ENCODE data around the gene ZBTB7B. TPM values are rescaled to one million over a fixed set of nuclear protein-coding genes. Genes with fewer than 3 reads are reported as not detected.

ZBTB7B gene
- total and polyA plus RNA-seq, 2 donors (not counting 1 experiment from before 2014, with no cell fraction given) = 55.7 to 67.3 TPM

DNA sequence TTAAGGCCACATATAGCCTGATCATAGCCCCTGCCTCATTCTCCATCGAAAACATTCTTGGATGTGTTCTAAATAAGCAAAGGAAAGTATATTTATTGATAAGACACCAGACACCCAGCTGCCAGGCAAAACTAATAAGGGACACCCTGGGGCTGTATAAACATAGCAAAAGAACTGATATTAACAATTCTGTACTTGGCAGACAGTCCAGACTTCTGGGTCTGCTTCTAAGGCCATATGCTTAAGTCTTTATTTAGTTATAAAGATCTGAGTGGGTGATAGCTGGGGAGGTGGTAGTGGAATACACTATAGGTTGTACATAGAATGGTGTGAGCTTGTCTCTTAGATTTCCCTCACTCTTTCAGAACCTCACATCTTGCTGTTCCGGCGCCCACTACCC is 24.2 kb upstream of the ZBTB7B start:
- no peak for DNase-seq
- Histone ChIP-seq H3K4me3 (ENCODE audit: control extremely low read depth in 1 of 5, extremely low read depth in 1 of 5, insufficient read depth in 1 of 5, low read depth in 2 of 5, low read length in 4 of 5) (no peak overlapping the region), H3K4me1 (ENCODE audit: control insufficient read depth in 2 of 2, insufficient read depth in 2 of 2, low read length in 2 of 2) (peaks cover 14 to 23% of the 10 kb centered on the region in 2 donors), H2AFZ (ENCODE audit: insufficient read depth, low read depth, low read length, poor library complexity, severe bottlenecking) (no peak overlapping the region), H3K9me3 (ENCODE audit: control extremely low read depth in 1 of 3, control insufficient read depth in 2 of 3, insufficient read depth in 1 of 3, low read length in 2 of 3) (no peaks in the 10 kb centered on the region), H3K79me2 (ENCODE audit: control insufficient read depth, insufficient read depth, low read length) (peaks cover 49% of the 10 kb centered on the region), H3K36me3 (replicated peaks in 1 of 2; ENCODE audit: control extremely low read depth in 1 of 2, control insufficient read depth in 1 of 2, extremely low read depth in 1 of 2, insufficient read depth in 2 of 2, low read length in 1 of 2) (peaks cover 4 to 5% of the 10 kb centered on the region in 2 experiments), H3K4me2 (replicated peaks; ENCODE audit: low read depth, low read length, poor library complexity, severe bottlenecking) (no peak overlapping the region), H3K27me3 (replicated peaks in 1 of 4; ENCODE audit: control extremely low read depth in 1 of 4, control insufficient read depth in 3 of 4, insufficient read depth in 4 of 4, low read length in 3 of 4) (no peaks in the 10 kb centered on the region), H3K9ac (ENCODE audit: low read length) (no peak overlapping the region), H3K27ac (ENCODE audit: low read length in 2 of 2) (no peak overlapping the region), H4K20me1 (ENCODE audit: control insufficient read depth, insufficient read depth, low read length, poor library complexity, severe bottlenecking) (peaks cover under 1% of the 10 kb centered on the region)
- TF ChIP-seq, protein P1, sequence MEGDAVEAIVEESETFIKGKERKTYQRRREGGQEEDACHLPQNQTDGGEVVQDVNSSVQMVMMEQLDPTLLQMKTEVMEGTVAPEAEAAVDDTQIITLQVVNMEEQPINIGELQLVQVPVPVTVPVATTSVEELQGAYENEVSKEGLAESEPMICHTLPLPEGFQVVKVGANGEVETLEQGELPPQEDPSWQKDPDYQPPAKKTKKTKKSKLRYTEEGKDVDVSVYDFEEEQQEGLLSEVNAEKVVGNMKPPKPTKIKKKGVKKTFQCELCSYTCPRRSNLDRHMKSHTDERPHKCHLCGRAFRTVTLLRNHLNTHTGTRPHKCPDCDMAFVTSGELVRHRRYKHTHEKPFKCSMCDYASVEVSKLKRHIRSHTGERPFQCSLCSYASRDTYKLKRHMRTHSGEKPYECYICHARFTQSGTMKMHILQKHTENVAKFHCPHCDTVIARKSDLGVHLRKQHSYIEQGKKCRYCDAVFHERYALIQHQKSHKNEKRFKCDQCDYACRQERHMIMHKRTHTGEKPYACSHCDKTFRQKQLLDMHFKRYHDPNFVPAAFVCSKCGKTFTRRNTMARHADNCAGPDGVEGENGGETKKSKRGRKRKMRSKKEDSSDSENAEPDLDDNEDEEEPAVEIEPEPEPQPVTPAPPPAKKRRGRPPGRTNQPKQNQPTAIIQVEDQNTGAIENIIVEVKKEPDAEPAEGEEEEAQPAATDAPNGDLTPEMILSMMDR (IDR thresholded peaks at IDR 0.05) = no peak
- TF ChIP-seq EZH2 (IDR thresholded peaks at IDR 0.05; ENCODE audit: borderline replicate concordance, insufficient read depth, low read depth, low read length, poor library complexity, severe bottlenecking) = no peak
- Mint-ChIP-seq H3K9me3 (ENCODE audit: insufficient read depth) (no peaks in the 10 kb centered on the region), H3K4me3 (no peak overlapping the region), H3K27ac (no peak overlapping the region), H3K27me3 (no peaks in the 10 kb centered on the region), H3K4me1 (peaks cover 5% of the 10 kb centered on the region)
- ChIA-PET CTCF (interaction anchor here (1.0 to 2.5 kb wide), 4 partner anchors 16 to 107 kb away, joined by 4 to 12 read pairs (median 6); partner anchors contain the start of gene LENEP), POLR2A (interaction anchor here (1.1 kb wide), 1 partner anchor 39 kb away, joined by 3 read pairs; no protein-coding TSS in a partner anchor)
- no peak for ATAC-seq (ENCODE audit: low read depth)
- intact Hi-C loops (cut with micrococcal nuclease) = no loop called here
- WGBS (ENCODE audit: insufficient coverage) = no CpG with 5 or more reads among the region's 3 CpGs

DNA sequence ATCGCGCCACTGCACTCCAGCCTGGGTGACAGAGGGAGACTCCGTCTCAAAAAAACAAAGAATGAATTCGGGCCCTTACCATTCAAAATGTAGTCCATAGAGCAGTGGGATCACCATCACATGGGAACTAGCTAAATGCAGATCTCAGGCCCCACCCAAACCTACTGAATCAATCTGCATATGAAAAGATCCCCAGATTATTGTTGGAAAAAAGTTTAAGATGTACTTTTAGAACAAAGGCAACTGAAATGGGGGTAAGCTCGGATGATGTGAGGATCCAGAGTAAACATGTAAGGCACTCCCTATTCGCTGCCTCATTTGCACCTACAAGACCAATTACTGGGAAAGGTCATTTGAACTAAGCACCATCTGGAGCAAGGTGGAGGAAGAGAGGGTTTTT is 20.3 kb upstream of the ZBTB7B start:
- no peak overlapping the region for H3K4me3 Mint-ChIP-seq

More for the DNA sequence above, 20.3 kb upstream of the ZBTB7B start:
- peaks cover 5 to 10% of the 10 kb centered on the region in 2 experiments for H3K36me3 ChIP-seq (replicated peaks in 1 of 2; ENCODE audit: control extremely low read depth in 1 of 2, control insufficient read depth in 1 of 2, extremely low read depth in 1 of 2, insufficient read depth in 2 of 2, low read length in 1 of 2)
- CTCF ChIA-PET = interaction anchor here (0.8 to 9.8 kb wide), 7 partner anchors 8 to 191 kb away, joined by 3 to 72 read pairs (median 16); partner anchors contain the start of genes CKS1B, KRTCAP2, PBXIP1 and PYGO2
- no peak for ATAC-seq (ENCODE audit: low read depth)
- H3K4me1 Mint-ChIP-seq = peaks cover 12% of the 10 kb centered on the region
- H3K9me3 Mint-ChIP-seq (ENCODE audit: insufficient read depth) = no peaks in the 10 kb centered on the region
- whole genome bisulfite sequencing (ENCODE audit: insufficient coverage) = 100% methylated on average over 1 of the region's 6 CpGs
- H3K9me3 ChIP-seq (ENCODE audit: control extremely low read depth in 1 of 3, control insufficient read depth in 2 of 3, insufficient read depth in 1 of 3, low read length in 2 of 3) = no peaks in the 10 kb centered on the region
- POLR2A ChIA-PET = interaction anchor here (1.7 kb wide), 1 partner anchor 16 kb away, joined by 9 read pairs; no protein-coding TSS in a partner anchor
- peaks cover 12% of the 10 kb centered on the region for H4K20me1 ChIP-seq (ENCODE audit: control insufficient read depth, insufficient read depth, low read length, poor library complexity, severe bottlenecking)
- H3K79me2 ChIP-seq (ENCODE audit: control insufficient read depth, insufficient read depth, low read length) = peaks cover 63% of the 10 kb centered on the region
- intact Hi-C loops (cut with micrococcal nuclease) = loop anchor here (2.0 kb wide), 2 partner anchors 34 to 68 kb away; partner anchors contain the start of gene ADAM15
- no peak for DNase-seq
- peak overlapping the region; percentile 87 for H3K4me2 ChIP-seq (replicated peaks; ENCODE audit: low read depth, low read length, poor library complexity, severe bottlenecking)
- H3K4me3 ChIP-seq (ENCODE audit: control extremely low read depth in 1 of 5, extremely low read depth in 1 of 5, insufficient read depth in 1 of 5, low read depth in 2 of 5, low read length in 4 of 5) = peak overlapping the region in 4 of 5 experiments; percentile 55 to 85 (median 74)
- H3K27me3 ChIP-seq (replicated peaks in 1 of 4; ENCODE audit: control extremely low read depth in 1 of 4, control insufficient read depth in 3 of 4, insufficient read depth in 4 of 4, low read length in 3 of 4) = no peaks in the 10 kb centered on the region
- TF ChIP-seq, protein P1 (IDR thresholded peaks at IDR 0.05) = no peak
- no peak for TF ChIP-seq EZH2 (IDR thresholded peaks at IDR 0.05; ENCODE audit: borderline replicate concordance, insufficient read depth, low read depth, low read length, poor library complexity, severe bottlenecking)
- peak overlapping the region; percentile 91 for H2AFZ ChIP-seq (ENCODE audit: insufficient read depth, low read depth, low read length, poor library complexity, severe bottlenecking)
- no peak overlapping the region for H3K27ac Mint-ChIP-seq
- H3K9ac ChIP-seq (ENCODE audit: low read length) = peak overlapping the region; percentile 87
- peaks cover 13 to 19% of the 10 kb centered on the region in 2 donors for H3K4me1 ChIP-seq (ENCODE audit: control insufficient read depth in 2 of 2, insufficient read depth in 2 of 2, low read length in 2 of 2)
- no peaks in the 10 kb centered on the region for H3K27me3 Mint-ChIP-seq
- H3K27ac ChIP-seq (ENCODE audit: low read length in 2 of 2) = peak overlapping the region; percentile 1 to 63
